ENCODE results near the gene THSD7B. TPM values are rescaled to one million over a fixed set of nuclear protein-coding genes. Genes with fewer than 3 reads are reported as not detected.

The THSD7B gene
- total RNA-seq, 1 donor from 2014 or later: 1.2 TPM

DNA sequence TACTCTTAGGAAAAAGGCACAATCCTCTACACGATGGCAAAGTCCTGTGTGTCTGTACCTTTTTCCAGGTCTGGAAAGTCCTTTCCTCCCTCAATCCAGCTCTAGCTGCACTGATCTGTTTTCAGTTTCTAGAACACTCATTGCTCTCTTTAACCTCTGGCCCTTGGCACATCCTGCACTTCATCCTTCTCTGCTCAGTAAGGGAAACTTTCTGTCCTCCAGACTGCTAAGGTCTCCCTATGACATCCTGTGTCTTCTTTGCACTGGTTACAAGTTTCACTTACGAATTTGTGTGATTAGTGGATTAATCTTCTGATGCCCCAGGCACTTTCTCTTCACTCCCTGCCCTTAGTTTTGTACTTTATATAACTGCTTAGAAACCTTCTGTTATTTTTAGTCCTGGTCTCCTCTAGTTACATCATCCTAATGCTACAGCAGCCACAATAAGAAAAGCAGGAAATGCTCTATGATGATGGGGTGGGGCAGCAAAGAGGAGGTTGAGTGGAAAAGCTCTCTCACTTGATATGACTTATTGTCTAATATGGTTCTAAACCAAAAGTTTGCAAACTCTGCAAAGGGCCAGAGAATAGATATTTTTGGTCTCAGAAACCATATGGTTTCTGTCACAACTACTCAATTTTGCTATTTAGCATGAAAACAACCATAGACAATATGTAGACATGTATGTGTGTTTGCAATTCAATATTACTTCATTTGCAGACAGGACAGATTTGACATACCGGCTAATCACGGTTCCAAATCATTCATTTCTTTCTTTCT is 568.2 kb downstream of the THSD7B start:
- no peak overlapping the region for H2AFZ ChIP-seq (replicated peaks)
- H3K4me1 Mint-ChIP-seq: no peaks in the 10 kb centered on the region
- no peak overlapping the region for H3K4me2 ChIP-seq
- DNase-seq (ENCODE audit: low spot score): no peak
- no peaks in the 10 kb centered on the region for H3K27me3 ChIP-seq
- no peak overlapping the region for H3K4me3 ChIP-seq
- H3K4me1 ChIP-seq: no peaks in the 10 kb centered on the region
- peaks cover 16% of the 10 kb centered on the region for H3K9me3 Mint-ChIP-seq
- no peaks in the 10 kb centered on the region for H3K79me2 ChIP-seq (ENCODE audit: low read depth)
- no peaks in the 10 kb centered on the region for H3F3A ChIP-seq (ENCODE audit: low read depth)
- H3K27ac Mint-ChIP-seq: no peak overlapping the region
- H3K9me3 ChIP-seq (ENCODE audit: low read depth): no peaks in the 10 kb centered on the region
- peaks cover 2% of the 10 kb centered on the region for H3K36me3 Mint-ChIP-seq
- TF ChIP-seq, protein P1, sequence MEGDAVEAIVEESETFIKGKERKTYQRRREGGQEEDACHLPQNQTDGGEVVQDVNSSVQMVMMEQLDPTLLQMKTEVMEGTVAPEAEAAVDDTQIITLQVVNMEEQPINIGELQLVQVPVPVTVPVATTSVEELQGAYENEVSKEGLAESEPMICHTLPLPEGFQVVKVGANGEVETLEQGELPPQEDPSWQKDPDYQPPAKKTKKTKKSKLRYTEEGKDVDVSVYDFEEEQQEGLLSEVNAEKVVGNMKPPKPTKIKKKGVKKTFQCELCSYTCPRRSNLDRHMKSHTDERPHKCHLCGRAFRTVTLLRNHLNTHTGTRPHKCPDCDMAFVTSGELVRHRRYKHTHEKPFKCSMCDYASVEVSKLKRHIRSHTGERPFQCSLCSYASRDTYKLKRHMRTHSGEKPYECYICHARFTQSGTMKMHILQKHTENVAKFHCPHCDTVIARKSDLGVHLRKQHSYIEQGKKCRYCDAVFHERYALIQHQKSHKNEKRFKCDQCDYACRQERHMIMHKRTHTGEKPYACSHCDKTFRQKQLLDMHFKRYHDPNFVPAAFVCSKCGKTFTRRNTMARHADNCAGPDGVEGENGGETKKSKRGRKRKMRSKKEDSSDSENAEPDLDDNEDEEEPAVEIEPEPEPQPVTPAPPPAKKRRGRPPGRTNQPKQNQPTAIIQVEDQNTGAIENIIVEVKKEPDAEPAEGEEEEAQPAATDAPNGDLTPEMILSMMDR (IDR thresholded peaks at IDR 0.05): no peak
- TF ChIP-seq EZH2phosphoT487 (IDR thresholded peaks at IDR 0.05) (no peak), EZH2 (IDR thresholded peaks at IDR 0.05) (no peak)
- no peaks in the 10 kb centered on the region for H3K36me3 ChIP-seq
- no peaks in the 10 kb centered on the region for H3K27me3 Mint-ChIP-seq (ENCODE audit: insufficient read depth, low read depth)
- no peak overlapping the region for H3K27ac ChIP-seq
- H3K4me3 Mint-ChIP-seq: no peak overlapping the region
- no peaks in the 10 kb centered on the region for H4K20me1 ChIP-seq (ENCODE audit: low read depth)
- H3K9ac ChIP-seq: no peak overlapping the region

DNA sequence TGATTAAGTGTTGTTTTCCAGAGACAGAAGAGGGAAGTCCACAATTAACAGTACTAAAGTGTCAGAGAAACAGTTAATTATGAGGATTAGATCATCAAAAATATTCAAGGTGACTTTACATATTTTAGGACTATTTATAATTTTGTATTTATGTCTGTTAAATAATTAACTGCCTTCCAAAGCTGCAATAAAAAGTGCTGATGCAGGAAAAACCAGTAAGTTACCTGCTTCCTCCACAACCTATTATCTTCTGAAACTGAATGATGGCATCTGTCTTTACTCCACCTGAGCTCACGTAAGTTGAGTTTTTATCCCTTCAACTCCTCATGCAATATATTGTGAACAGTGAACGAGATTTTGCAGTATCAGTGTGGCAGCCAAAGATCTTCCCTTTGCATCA is 570.7 kb downstream of the THSD7B start:
- Histone ChIP-seq H3K4me1 (no peaks in the 10 kb centered on the region), H3K9ac (no peak overlapping the region), H3K36me3 (no peaks in the 10 kb centered on the region), H3K27ac (no peak overlapping the region), H3K27me3 (no peaks in the 10 kb centered on the region), H3K79me2 (ENCODE audit: low read depth) (no peaks in the 10 kb centered on the region), H3F3A (ENCODE audit: low read depth) (no peaks in the 10 kb centered on the region), H3K4me2 (no peak overlapping the region), H3K4me3 (no peak overlapping the region), H3K9me3 (ENCODE audit: low read depth) (no peaks in the 10 kb centered on the region), H2AFZ (replicated peaks) (no peak overlapping the region), H4K20me1 (ENCODE audit: low read depth) (no peaks in the 10 kb centered on the region)
- no peaks in the 10 kb centered on the region for H3K4me1 Mint-ChIP-seq
- no peaks in the 10 kb centered on the region for H3K27me3 Mint-ChIP-seq (ENCODE audit: insufficient read depth, low read depth)
- no peak overlapping the region for H3K4me3 Mint-ChIP-seq
- TF ChIP-seq EZH2phosphoT487 (IDR thresholded peaks at IDR 0.05) (no peak), EZH2 (IDR thresholded peaks at IDR 0.05) (no peak)
- TF ChIP-seq, protein P1 (IDR thresholded peaks at IDR 0.05): no peak
- no peaks in the 10 kb centered on the region for H3K9me3 Mint-ChIP-seq
- no peaks in the 10 kb centered on the region for H3K36me3 Mint-ChIP-seq
- no peak for DNase-seq (ENCODE audit: low spot score)
- no peak overlapping the region for H3K27ac Mint-ChIP-seq

DNA sequence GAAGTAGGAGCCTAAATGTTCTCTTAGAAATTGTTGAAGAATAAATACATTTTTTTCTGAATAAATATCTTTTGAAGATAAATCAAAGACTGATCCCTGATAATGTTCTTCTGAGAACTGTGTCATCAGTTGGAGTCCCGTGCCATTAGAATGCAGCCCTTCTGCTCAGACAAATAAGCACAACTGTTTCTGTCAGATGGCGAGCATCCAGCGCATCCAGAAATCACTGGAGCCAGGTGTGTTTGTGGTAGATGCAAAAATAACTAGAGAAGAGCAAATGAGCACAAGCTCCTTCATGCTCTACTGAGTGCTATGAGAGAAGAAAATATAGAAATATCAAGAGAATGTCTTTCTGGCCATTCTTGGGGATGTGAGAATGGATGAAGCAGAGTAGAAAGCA is 573.7 kb downstream of the THSD7B start:
- H3F3A ChIP-seq (ENCODE audit: low read depth): no peaks in the 10 kb centered on the region
- Mint-ChIP-seq H3K4me3 (no peak overlapping the region), H3K27me3 (ENCODE audit: insufficient read depth, low read depth) (no peaks in the 10 kb centered on the region), H3K36me3 (no peaks in the 10 kb centered on the region), H3K4me1 (no peaks in the 10 kb centered on the region), H3K9me3 (no peaks in the 10 kb centered on the region), H3K27ac (no peak overlapping the region)
- H3K9ac ChIP-seq: no peak overlapping the region
- no peaks in the 10 kb centered on the region for H3K9me3 ChIP-seq (ENCODE audit: low read depth)
- no peak overlapping the region for H3K27ac ChIP-seq
- no peak overlapping the region for H3K4me2 ChIP-seq
- no peak for DNase-seq (ENCODE audit: low spot score)
- no peaks in the 10 kb centered on the region for H3K79me2 ChIP-seq (ENCODE audit: low read depth)
- H3K36me3 ChIP-seq: no peaks in the 10 kb centered on the region
- H3K27me3 ChIP-seq: no peaks in the 10 kb centered on the region
- no peak overlapping the region for H2AFZ ChIP-seq (replicated peaks)
- TF ChIP-seq EZH2phosphoT487 (IDR thresholded peaks at IDR 0.05) (no peak), EZH2 (IDR thresholded peaks at IDR 0.05) (no peak)
- TF ChIP-seq, protein P1 (IDR thresholded peaks at IDR 0.05): no peak
- no peaks in the 10 kb centered on the region for H3K4me1 ChIP-seq
- no peaks in the 10 kb centered on the region for H4K20me1 ChIP-seq (ENCODE audit: low read depth)
- H3K4me3 ChIP-seq: no peak overlapping the region

All from neural progenitor cell (in vitro differentiated cells).